ENCODE results near the gene HPF1.

The HPF1 gene

GRCh38 chr4:169730564-169730963, 27.2 kb downstream of the HPF1 start:
- DNase-seq = no peak

- no peak for DNase-seq
Observed at GRCh38 chr4:169727616-169728015, 30.1 kb downstream of the HPF1 start.

- no peak for DNase-seq
Observed at GRCh38 chr4:169724260-169724659, 33.5 kb downstream of the HPF1 start.

- no peak for DNase-seq
Observed at GRCh38 chr4:169723207-169723965, 34.4 kb downstream of the HPF1 start.

GRCh38 chr4:169720529-169720928, 37.2 kb downstream of the HPF1 start:
- DNase-seq = no peak

- no peak for DNase-seq
Observed at GRCh38 chr4:169716677-169717076, 41.1 kb downstream of the HPF1 start.

- DNase-seq = no peak
Observed at GRCh38 chr4:169715826-169716225, 41.9 kb downstream of the HPF1 start.

GRCh38 chr4:169707958-169708643, 49.6 kb downstream of the HPF1 start:
- no peak for DNase-seq

- DNase-seq = no peak
Observed at GRCh38 chr4:169698331-169698730, 59.4 kb downstream of the HPF1 start.

GRCh38 chr4:169690787-169691186, 67.0 kb downstream of the HPF1 start:
- DNase-seq = no peak

GRCh38 chr4:169689681-169690080, 68.1 kb downstream of the HPF1 start:
- no peak for DNase-seq

GRCh38 chr4:169682372-169683047, 75.2 kb downstream of the HPF1 start:
- DNase-seq = no peak

Data from hippocampal formation (tissue), 2 donors.